ENCODE measurements around the gene ACTRT3. TPM values are rescaled to one million over a fixed set of nuclear protein-coding genes. Genes with fewer than 3 reads are reported as not detected.
A peak's percentile ranks its signal among the peaks of the same experiment; 100 is the strongest.

The ACTRT3 gene
- total RNA-seq, 2 donors from 2014 or later: 0.46 to 4.5 TPM

DNA sequence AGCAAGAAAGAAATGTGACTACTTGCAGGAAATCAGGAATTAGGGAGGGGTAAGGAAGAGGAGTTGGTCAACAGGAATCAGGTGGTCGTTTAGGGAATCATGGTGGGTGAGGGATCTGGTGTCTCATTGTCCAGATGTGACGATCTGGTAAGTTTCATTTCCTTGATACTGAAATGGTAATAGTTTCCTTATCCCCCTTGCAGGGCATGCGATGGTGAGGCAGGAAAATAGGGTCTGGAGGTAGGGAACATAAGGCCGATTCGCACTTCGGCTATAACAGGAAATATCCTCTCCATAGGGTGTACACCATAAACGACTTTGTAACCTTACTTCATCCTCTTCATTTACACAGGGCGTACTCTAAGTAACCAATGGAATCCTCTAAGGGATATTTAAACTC is 43.9 kb upstream of the ACTRT3 start:
- intact Hi-C loops (cut with DNase I): no loop called here
- peak overlapping the region; percentile 9 to 47 for H3K4me3 ChIP-seq

DNA sequence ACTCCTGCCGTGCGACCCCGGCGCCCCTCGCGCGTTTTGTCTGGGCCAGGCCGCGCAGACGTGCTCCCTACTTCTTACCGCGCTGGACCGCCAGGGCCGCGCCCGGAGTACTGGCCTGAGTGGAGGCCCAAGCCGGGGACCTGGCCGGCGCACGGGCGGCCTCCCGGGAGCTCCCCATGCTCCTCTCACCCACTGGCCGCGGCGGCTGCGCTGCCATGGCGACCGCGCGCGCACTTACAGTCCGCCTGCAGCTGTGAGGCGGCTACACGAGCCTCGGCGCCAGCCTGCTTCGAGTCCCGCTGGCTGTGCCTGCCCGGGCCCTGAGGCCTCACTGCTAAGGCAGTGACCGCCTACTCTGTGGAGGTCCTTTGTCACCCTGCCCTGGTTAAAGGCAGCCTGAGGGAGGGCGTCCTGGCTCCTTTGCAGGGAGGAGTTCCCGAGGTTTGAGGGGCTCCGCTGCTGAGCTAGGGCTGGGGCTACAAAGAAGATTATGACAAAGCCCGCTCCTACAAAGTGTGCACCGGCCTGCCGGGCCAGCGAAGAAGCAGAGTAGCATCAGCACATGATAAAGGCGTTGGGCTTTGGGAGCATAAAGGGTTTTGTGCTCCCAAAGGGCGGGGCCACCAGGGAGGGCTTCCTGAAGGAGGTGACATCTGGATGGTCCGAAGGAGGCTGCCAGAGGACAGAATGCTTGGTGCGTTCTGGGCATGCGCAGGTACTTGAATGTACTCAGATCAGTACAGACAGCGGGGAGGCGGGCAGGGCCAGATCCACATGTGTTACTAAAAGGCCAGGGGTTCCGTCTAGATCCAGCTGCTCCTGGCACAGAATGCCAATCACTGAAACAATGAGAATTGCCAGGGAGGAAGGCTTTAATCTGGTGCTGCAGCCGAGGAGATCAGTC is 43.2 kb upstream of the ACTRT3 start, which contains the start of the genes LRRC34 and LRRIQ4:
LRRC34 (minus strand) TSS at position 573 of the 904 bp plus-strand sequence; CDS start at position 217, 356 bp downstream.
LRRIQ4 (plus strand) TSS at position 539 of the 904 bp plus-strand sequence. CDS start 9,052 bp downstream, outside the sequence.
- TF ChIP-seq POLR2AphosphoS5 (IDR thresholded peaks at IDR 0.05): no peak
- TF ChIP-seq POLR2A (IDR thresholded peaks at IDR 0.05): no peak
- TF ChIP-seq, protein P1, sequence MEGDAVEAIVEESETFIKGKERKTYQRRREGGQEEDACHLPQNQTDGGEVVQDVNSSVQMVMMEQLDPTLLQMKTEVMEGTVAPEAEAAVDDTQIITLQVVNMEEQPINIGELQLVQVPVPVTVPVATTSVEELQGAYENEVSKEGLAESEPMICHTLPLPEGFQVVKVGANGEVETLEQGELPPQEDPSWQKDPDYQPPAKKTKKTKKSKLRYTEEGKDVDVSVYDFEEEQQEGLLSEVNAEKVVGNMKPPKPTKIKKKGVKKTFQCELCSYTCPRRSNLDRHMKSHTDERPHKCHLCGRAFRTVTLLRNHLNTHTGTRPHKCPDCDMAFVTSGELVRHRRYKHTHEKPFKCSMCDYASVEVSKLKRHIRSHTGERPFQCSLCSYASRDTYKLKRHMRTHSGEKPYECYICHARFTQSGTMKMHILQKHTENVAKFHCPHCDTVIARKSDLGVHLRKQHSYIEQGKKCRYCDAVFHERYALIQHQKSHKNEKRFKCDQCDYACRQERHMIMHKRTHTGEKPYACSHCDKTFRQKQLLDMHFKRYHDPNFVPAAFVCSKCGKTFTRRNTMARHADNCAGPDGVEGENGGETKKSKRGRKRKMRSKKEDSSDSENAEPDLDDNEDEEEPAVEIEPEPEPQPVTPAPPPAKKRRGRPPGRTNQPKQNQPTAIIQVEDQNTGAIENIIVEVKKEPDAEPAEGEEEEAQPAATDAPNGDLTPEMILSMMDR (IDR thresholded peaks at IDR 0.05): peak in 1 of 4 experiments; percentile 6
- no peaks in the 10 kb centered on the region for H3K36me3 ChIP-seq
- no peaks in the 10 kb centered on the region for H3K9me3 ChIP-seq
- peak within 1 kb of the TSS; percentile 47 to 48 for H3K4me3 ChIP-seq
- H3K27ac ChIP-seq: peak within 1 kb of the TSS; percentile 64 to 65
- DNase-seq (ENCODE audit: low spot score): peak; percentile 41
- intact Hi-C loops (cut with DNase I): no loop called here
- no peaks in the 10 kb centered on the region for H3K27me3 ChIP-seq (replicated peaks; ENCODE audit: insufficient read depth)
- H3K4me1 ChIP-seq (replicated peaks): no peaks in the 10 kb centered on the region
- WGBS: 14% methylated on average over 27 of the region's 56 CpGs

More for the DNA sequence above, 43.9 kb upstream of the ACTRT3 start:
- no peaks in the 10 kb centered on the region for H3K4me1 ChIP-seq (replicated peaks)
- H3K27me3 ChIP-seq (replicated peaks; ENCODE audit: insufficient read depth): no peaks in the 10 kb centered on the region
- H3K9me3 ChIP-seq: no peaks in the 10 kb centered on the region
- WGBS: 74% methylated on average over 8 of the region's 8 CpGs
- TF ChIP-seq POLR2AphosphoS5 (IDR thresholded peaks at IDR 0.05) (no peak), POLR2A (IDR thresholded peaks at IDR 0.05) (no peak)
- TF ChIP-seq, protein P1 (IDR thresholded peaks at IDR 0.05): no peak
- no peak for DNase-seq (ENCODE audit: low spot score)
- H3K36me3 ChIP-seq: no peaks in the 10 kb centered on the region
- no peak overlapping the region for H3K27ac ChIP-seq

DNA sequence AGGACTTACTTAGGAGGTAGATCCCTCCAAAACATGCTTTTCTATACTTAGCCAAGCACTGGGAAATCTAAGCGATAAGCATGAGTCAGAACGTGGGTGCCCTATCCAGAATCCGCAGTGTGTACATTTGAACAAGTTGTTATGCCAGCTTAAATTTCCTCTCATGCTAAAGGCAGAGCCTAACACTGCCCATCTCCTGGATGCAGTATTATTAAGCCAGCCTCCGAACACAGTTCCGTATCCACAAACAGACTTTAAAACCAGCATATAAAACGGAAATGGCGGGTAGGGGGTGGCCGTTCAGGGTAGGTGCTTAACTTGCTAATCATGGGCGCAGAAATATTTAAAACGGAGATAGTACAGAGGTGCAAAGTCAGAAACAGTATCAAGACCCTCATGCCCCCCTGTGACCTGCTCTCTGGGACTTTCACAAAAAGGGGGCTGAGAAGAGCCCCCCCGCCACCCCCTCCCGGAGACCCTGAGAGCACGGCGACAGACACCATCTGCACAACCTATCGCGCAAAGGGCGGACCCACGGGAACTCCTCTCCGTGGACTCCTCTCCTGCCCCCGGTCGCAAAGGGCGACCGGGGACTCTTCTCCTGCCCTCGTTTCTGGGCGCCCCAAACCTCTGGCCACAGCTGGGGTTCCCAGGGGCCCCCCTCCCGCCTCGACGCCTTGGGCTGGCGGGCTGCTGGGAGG is 42.4 kb upstream of the ACTRT3 start:
- no peak for DNase-seq (ENCODE audit: low spot score)
- intact Hi-C loops (cut with DNase I): no loop called here
- Histone ChIP-seq H3K4me1 (replicated peaks) (no peaks in the 10 kb centered on the region), H3K36me3 (no peaks in the 10 kb centered on the region), H3K9me3 (no peaks in the 10 kb centered on the region), H3K4me3 (peak overlapping the region; percentile 47 to 48), H3K27ac (peak overlapping the region; percentile 64 to 65), H3K27me3 (replicated peaks; ENCODE audit: insufficient read depth) (no peaks in the 10 kb centered on the region)
- WGBS: 2% methylated on average over 29 of the region's 29 CpGs
- peak; percentile 5 for TF ChIP-seq POLR2A (IDR thresholded peaks at IDR 0.05)
- TF ChIP-seq, protein P1 (IDR thresholded peaks at IDR 0.05): no peak

DNA sequence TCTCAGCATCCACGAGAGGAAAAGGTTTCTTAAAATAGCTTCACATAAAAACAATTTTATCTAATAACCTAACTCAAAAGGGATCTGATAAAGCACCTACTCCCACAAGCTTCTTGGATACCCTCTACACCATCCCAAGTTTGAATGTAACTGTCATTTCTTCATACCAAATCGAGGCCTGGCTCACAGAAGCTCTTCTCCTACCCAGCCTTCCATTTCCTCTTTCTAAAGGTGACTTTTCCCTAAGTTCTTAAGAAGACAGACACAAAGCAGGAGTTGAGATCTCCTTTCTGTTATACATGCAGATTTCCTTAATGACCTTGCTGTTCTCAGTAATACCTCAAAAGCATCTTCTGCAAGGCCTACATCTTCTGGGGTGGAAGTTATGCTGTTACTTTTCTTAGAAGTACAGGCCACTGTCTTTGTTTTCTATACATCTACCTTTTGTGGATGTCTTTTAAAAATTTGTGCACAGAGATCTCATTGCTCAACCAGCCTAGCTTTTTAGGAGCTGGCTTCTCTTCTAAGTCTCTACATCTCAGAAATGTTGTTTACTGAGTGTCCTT is 40.0 kb upstream of the ACTRT3 start:
- 47% methylated on average over 2 of the region's 2 CpGs for WGBS
- Histone ChIP-seq H3K9me3 (no peaks in the 10 kb centered on the region), H3K4me1 (replicated peaks) (no peaks in the 10 kb centered on the region), H3K27ac (no peak overlapping the region), H3K36me3 (no peaks in the 10 kb centered on the region), H3K4me3 (no peak overlapping the region), H3K27me3 (replicated peaks; ENCODE audit: insufficient read depth) (no peaks in the 10 kb centered on the region)
- DNase-seq (ENCODE audit: low spot score): no peak
- intact Hi-C loops (cut with DNase I): no loop called here
- TF ChIP-seq POLR2A (IDR thresholded peaks at IDR 0.05): no peak
- TF ChIP-seq, protein P1 (IDR thresholded peaks at IDR 0.05): no peak
- TF ChIP-seq POLR2AphosphoS5 (IDR thresholded peaks at IDR 0.05): no peak

Data from prostate gland (tissue), 2 donors.